ENCODE data around the gene PSMA2.

Gene PSMA2

DNA sequence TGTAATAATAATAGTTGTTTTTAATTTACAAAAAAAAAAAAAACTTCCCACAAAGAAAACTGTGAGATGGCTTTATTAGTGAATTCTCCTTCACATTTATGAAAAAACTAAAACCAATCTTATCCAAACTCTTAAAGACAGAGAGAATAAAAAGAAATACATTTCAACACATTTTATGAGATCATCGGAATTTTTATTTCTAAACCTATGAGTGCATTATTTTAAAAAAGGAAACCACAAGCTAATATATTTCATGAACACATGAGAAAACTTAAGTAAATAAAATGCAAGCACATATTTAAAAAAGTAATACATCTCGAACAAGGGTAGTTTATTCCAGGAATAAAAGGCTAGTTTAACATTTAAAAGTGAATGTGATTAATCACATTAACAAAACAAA lies 51.6 kb downstream of the PSMA2 start:
- Mint-ChIP-seq H3K27ac (no peak overlapping the region), H3K4me1 (peaks cover 12% of the 10 kb centered on the region), H3K27me3 (ENCODE audit: low read depth, poor library complexity) (no peaks in the 10 kb centered on the region), H3K4me3 (no peak overlapping the region), H3K36me3 (ENCODE audit: low read depth) (no peaks in the 10 kb centered on the region), H3K9me3 (peaks cover 10% of the 10 kb centered on the region)
- TF ChIP-seq, protein P1, sequence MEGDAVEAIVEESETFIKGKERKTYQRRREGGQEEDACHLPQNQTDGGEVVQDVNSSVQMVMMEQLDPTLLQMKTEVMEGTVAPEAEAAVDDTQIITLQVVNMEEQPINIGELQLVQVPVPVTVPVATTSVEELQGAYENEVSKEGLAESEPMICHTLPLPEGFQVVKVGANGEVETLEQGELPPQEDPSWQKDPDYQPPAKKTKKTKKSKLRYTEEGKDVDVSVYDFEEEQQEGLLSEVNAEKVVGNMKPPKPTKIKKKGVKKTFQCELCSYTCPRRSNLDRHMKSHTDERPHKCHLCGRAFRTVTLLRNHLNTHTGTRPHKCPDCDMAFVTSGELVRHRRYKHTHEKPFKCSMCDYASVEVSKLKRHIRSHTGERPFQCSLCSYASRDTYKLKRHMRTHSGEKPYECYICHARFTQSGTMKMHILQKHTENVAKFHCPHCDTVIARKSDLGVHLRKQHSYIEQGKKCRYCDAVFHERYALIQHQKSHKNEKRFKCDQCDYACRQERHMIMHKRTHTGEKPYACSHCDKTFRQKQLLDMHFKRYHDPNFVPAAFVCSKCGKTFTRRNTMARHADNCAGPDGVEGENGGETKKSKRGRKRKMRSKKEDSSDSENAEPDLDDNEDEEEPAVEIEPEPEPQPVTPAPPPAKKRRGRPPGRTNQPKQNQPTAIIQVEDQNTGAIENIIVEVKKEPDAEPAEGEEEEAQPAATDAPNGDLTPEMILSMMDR (IDR thresholded peaks at IDR 0.05), result no peak
- DNase-seq, result no peak

GRCh38 chr7:42878303-42878702 lies 53.7 kb downstream of the PSMA2 start:
- H3K27ac Mint-ChIP-seq, result no peak overlapping the region
- no peaks in the 10 kb centered on the region for H3K36me3 Mint-ChIP-seq (ENCODE audit: low read depth)
- peaks cover 10% of the 10 kb centered on the region for H3K9me3 Mint-ChIP-seq
- DNase-seq, result no peak
- H3K4me3 Mint-ChIP-seq, result no peak overlapping the region
- H3K4me1 Mint-ChIP-seq, result peaks cover 5% of the 10 kb centered on the region
- TF ChIP-seq, protein P1 (IDR thresholded peaks at IDR 0.05), result no peak
- H3K27me3 Mint-ChIP-seq (ENCODE audit: low read depth, poor library complexity), result no peaks in the 10 kb centered on the region

GRCh38 chr7:42877862-42878261 lies 54.1 kb downstream of the PSMA2 start:
- peaks cover 10% of the 10 kb centered on the region for H3K9me3 Mint-ChIP-seq
- no peaks in the 10 kb centered on the region for H3K27me3 Mint-ChIP-seq (ENCODE audit: low read depth, poor library complexity)
- peaks cover 5% of the 10 kb centered on the region for H3K4me1 Mint-ChIP-seq
- no peak for DNase-seq
- H3K27ac Mint-ChIP-seq, result no peak overlapping the region
- no peaks in the 10 kb centered on the region for H3K36me3 Mint-ChIP-seq (ENCODE audit: low read depth)
- no peak overlapping the region for H3K4me3 Mint-ChIP-seq
- TF ChIP-seq, protein P1 (IDR thresholded peaks at IDR 0.05), result no peak

- no peaks in the 10 kb centered on the region for H3K36me3 Mint-ChIP-seq (ENCODE audit: low read depth)
- H3K27ac Mint-ChIP-seq, result no peak overlapping the region
- TF ChIP-seq, protein P1 (IDR thresholded peaks at IDR 0.05), result peak; percentile 78
- H3K9me3 Mint-ChIP-seq, result peaks cover 4% of the 10 kb centered on the region
- no peak overlapping the region for H3K4me3 Mint-ChIP-seq
- peaks cover 5% of the 10 kb centered on the region for H3K4me1 Mint-ChIP-seq
- DNase-seq, result peak; percentile 72
- H3K27me3 Mint-ChIP-seq (ENCODE audit: low read depth, poor library complexity), result no peaks in the 10 kb centered on the region
Observed at GRCh38 chr7:42876182-42877068, 55.5 kb downstream of the PSMA2 start.

- Mint-ChIP-seq H3K27ac (no peak overlapping the region), H3K9me3 (peaks cover 41% of the 10 kb centered on the region), H3K36me3 (ENCODE audit: low read depth) (peaks cover 8% of the 10 kb centered on the region), H3K4me3 (no peak overlapping the region), H3K4me1 (peaks cover 24% of the 10 kb centered on the region), H3K27me3 (ENCODE audit: low read depth, poor library complexity) (no peaks in the 10 kb centered on the region)
- DNase-seq, result no peak
- TF ChIP-seq, protein P1 (IDR thresholded peaks at IDR 0.05), result no peak
Observed at GRCh38 chr7:42869131-42870020, 62.6 kb downstream of the PSMA2 start.

All from nephron progenitor cell (in vitro differentiated cells).